A549 (cell line): Measurements from ENCODE around the gene AGTPBP1. TPM values are rescaled to one million over a fixed set of nuclear protein-coding genes. Genes with fewer than 3 reads are reported as not detected.

Experiments
- ATAC-seq, 2 experiments: fragments of 200-7000 bp in 1 of 2; fragments of >200 bp in 1 of 2; cut with Nextera tagmentation in 1 of 2; cut with Tn5 transposase in 1 of 2; 3 replicates each; pipeline versions ENCODE4 v1.8.0 to v1.9.1; 2018 to 2020; ENCODE audit warnings: mild to moderate bottlenecking in 1 of 2, moderate library complexity in 1 of 2
- CTCF ChIA-PET: fragments of 300-600 bp; sonication (Branson Sonifier 250); formaldehyde crosslinking; extraction: SDS; loops from one replicate; lab custom pipeline; 2021; ENCODE audit warnings: antibody characterized with exemption, inconsistent platforms; lab: Yijun Ruan, JAX
- POLR2A ChIA-PET: fragments of 350-600 bp; formaldehyde crosslinking; extraction: SDS; loops from one replicate; lab custom pipeline; 2021; ENCODE audit warnings: antibody characterized with exemption, inconsistent platforms; lab: Yijun Ruan, JAX
- DNase-seq, 2 experiments: peaks; one replicate each; pipeline versions ENCODE4 v3.0.0 to v3.0.0-alpha.2; 2011 to 2016; ENCODE audit warnings: low read depth in 1 of 2, low spot score in 1 of 2
- FAIRE-seq: peaks from 2 replicates; lab custom pipeline; 2011; peaks lifted over from hg19 to GRCh38; lab: Jason Lieb, UNC
- H3K27ac ChIP-seq, 2 experiments: fragments of >200 bp; sonication (Bioruptor Twin); formaldehyde crosslinking; 3 replicates each; pipeline ENCODE4 v1.5.1; 2016 to 2017
- H3K4me1 ChIP-seq: fragments of >200 bp; sonication (Bioruptor Twin); formaldehyde crosslinking; 3 replicates; pipeline ENCODE4 v1.6.1; 2016
- H3K4me2 ChIP-seq: fragments of >200 bp; sonication (Bioruptor Twin); formaldehyde crosslinking; 3 replicates; pipeline ENCODE4 v1.6.1; 2016
- H3K4me3 ChIP-seq: fragments of >200 bp; sonication (Bioruptor Twin); formaldehyde crosslinking; 3 replicates; pipeline ENCODE4 v1.5.1; 2016
- H3K9me3 ChIP-seq: fragments of >200 bp; sonication (Bioruptor Twin); formaldehyde crosslinking; 3 replicates; pipeline ENCODE4 v1.6.1; 2016
- CBX2 ChIP-seq: fragments of 200-600 bp; sonication (generic); IDR thresholded peaks from 2 replicates; pipeline ENCODE4 v1.6.1; 2016; ENCODE audit warnings: low read depth, mild to moderate bottlenecking, borderline replicate concordance
- EHMT2 ChIP-seq: fragments of 200-600 bp; sonication (generic); IDR thresholded peaks from 2 replicates; pipeline ENCODE4 v1.6.1; 2016; ENCODE audit warnings: antibody characterized with exemption, low read depth, mild to moderate bottlenecking, moderate library complexity
- ESRRA ChIP-seq: fragments of 150-350 bp; IDR thresholded peaks from 2 replicates; pipeline ENCODE4 v1.6.1; 2014; ENCODE audit warnings: mild to moderate bottlenecking, low read length, borderline replicate concordance
- FOSB ChIP-seq: fragments of 250-450 bp; sonication (Bioruptor Pico); IDR thresholded peaks from 2 replicates; pipeline ENCODE4 v1.5.0; 2020; ENCODE audit warnings: mild to moderate bottlenecking, moderate library complexity
- HEYL ChIP-seq: fragments of 250-450 bp; sonication (Bioruptor Pico); IDR thresholded peaks from 2 replicates; pipeline ENCODE4 v1.8.0; 2021; ENCODE audit warnings: mild to moderate bottlenecking, moderate library complexity
- HMGXB4 ChIP-seq: fragments of 250-450 bp; sonication (Bioruptor Pico); IDR thresholded peaks from 2 replicates; pipeline ENCODE4 v1.5.0; 2021; ENCODE audit warnings: mild to moderate bottlenecking, moderate library complexity, borderline replicate concordance
- JUN ChIP-seq, 2 experiments: fragments of >200 bp; sonication (Bioruptor Twin); formaldehyde crosslinking; IDR thresholded peaks; 2 replicates in 1 of 2; 3 replicates in 1 of 2; pipeline ENCODE4 v1.6.1; 2016 to 2017
- KDM5A ChIP-seq: fragments of 200-600 bp; sonication (generic); IDR thresholded peaks from 2 replicates; pipeline ENCODE4 v1.6.1; 2016; ENCODE audit warnings: antibody characterized with exemption, mild to moderate bottlenecking
- MAFK ChIP-seq: fragments of 450-650 bp; IDR thresholded peaks from 2 replicates; pipeline ENCODE4 v1.6.1; 2014; ENCODE audit not compliant: partially characterized antibody
- NPAS2 ChIP-seq: fragments of 250-450 bp; sonication (Bioruptor Pico); IDR thresholded peaks from 2 replicates; pipeline ENCODE4 v1.8.0; 2022; ENCODE audit warnings: mild to moderate bottlenecking, moderate library complexity, borderline replicate concordance
- POLR2A ChIP-seq: IDR thresholded peaks from 2 replicates; pipeline ENCODE4 v1.6.1; 2012; ENCODE audit warnings: mild to moderate bottlenecking, low read length
- RAD21 ChIP-seq, 2 experiments: fragments of >200 bp in 1 of 2; sonication (Bioruptor Twin) in 1 of 2; formaldehyde crosslinking in 1 of 2; IDR thresholded peaks in 1 of 2; conservative IDR thresholded peaks in 1 of 2; 2 replicates in 1 of 2; 3 replicates in 1 of 2; pipeline ENCODE4 v1.6.1; 2012 to 2018; ENCODE audit warnings: inconsistent platforms in 1 of 2
- REST ChIP-seq: fragments of 200-600 bp; sonication (generic); IDR thresholded peaks from 2 replicates; pipeline ENCODE4 v1.6.1; 2016; ENCODE audit warnings: antibody characterized with exemption, mild to moderate bottlenecking, moderate library complexity
- RFX5 ChIP-seq: fragments of 450-650 bp; IDR thresholded peaks from 2 replicates; pipeline ENCODE4 v1.7.1; 2014; ENCODE audit warnings: antibody characterized with exemption, mild to moderate bottlenecking, moderate library complexity
- SMC3 ChIP-seq: fragments of >200 bp; sonication (Bioruptor Twin); formaldehyde crosslinking; IDR thresholded peaks from 3 replicates; pipeline ENCODE4 v1.6.1; 2018; ENCODE audit warnings: inconsistent platforms
- SREBF2 ChIP-seq: fragments of 450-650 bp; IDR thresholded peaks from 2 replicates; pipeline ENCODE4 v1.6.1; 2014; ENCODE audit warnings: mild to moderate bottlenecking, moderate library complexity
- TP53 ChIP-seq: fragments of 250-450 bp; sonication (Bioruptor Pico); IDR thresholded peaks from 2 replicates; pipeline ENCODE4 v1.5.0; 2021; ENCODE audit warnings: mild to moderate bottlenecking, moderate library complexity
- ZC3H11A ChIP-seq: fragments of 450-650 bp; IDR thresholded peaks from 2 replicates; pipeline ENCODE4 v1.6.1; 2014; ENCODE audit warnings: antibody characterized with exemption, mild to moderate bottlenecking
- ZSCAN20 ChIP-seq: fragments of 250-450 bp; sonication (Bioruptor Pico); IDR thresholded peaks from 2 replicates; pipeline ENCODE4 v1.8.0; 2022; ENCODE audit warnings: mild to moderate bottlenecking, moderate library complexity
- WGBS: methylation state at CpG from one replicate; pipeline ENCODE4 v1.1.6; 2017; ENCODE audit errors: missing lambda C conversion rate; 5-methylcytosine and 5-hydroxymethylcytosine counted together
- polyA plus RNA-seq, 4 experiments: library from polyadenylated mRNA; depleted of rRNA in 3 of 4; stranded (reverse); fragments of >200 nt; fragmentation: RNase III in 1 of 4; extraction: RNeasy Plus Mini Kit Qiagen cat#74134 plus additional on column Dnase treatment in 1 of 4; gene quantifications; 2 replicates in 3 of 4; 3 replicates in 1 of 4; pipeline ENCODE4 v1.2.3, GENCODE V29; 2011 to 2017
- TF ChIP-seq, protein P1 (sequence below): IDR thresholded peaks from 2 replicates; pipeline ENCODE4 v1.6.1; 2012
- TF ChIP-seq, protein P2 (sequence below): fragments of >200 bp; sonication (Bioruptor Twin); formaldehyde crosslinking; IDR thresholded peaks from 2 replicates; pipeline ENCODE4 v1.6.1; 2016
- TF ChIP-seq, protein P3 (sequence below): fragments of >200 bp; sonication (Bioruptor Twin); formaldehyde crosslinking; IDR thresholded peaks from 3 replicates; pipeline ENCODE4 v1.6.1; 2016

The AGTPBP1 gene
- polyA plus RNA-seq, 2 of the 4 experiments (the other 2 are of a cell fraction): 8.9 to 18.8 TPM

GRCh38 chr9:85547599-85547998, 194.2 kb downstream of the AGTPBP1 start:
- TF ChIP-seq SREBF2: no peak
- no peak for TF ChIP-seq ZSCAN20 (CRISPR knock-in tag)
- TF ChIP-seq, protein P1, sequence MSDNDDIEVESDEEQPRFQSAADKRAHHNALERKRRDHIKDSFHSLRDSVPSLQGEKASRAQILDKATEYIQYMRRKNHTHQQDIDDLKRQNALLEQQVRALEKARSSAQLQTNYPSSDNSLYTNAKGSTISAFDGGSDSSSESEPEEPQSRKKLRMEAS: no peak
- TF ChIP-seq SMC3: no peak
- TF ChIP-seq, all 56 proteins: peak for 0
- no peak for ATAC-seq
- Histone ChIP-seq H3K4me2 (no peak overlapping the region), H3K4me3 (no peak overlapping the region), H3K9me3 (no peaks in the 10 kb centered on the region), H3K27ac (no peak overlapping the region), H3K4me1 (no peaks in the 10 kb centered on the region)
- 94% methylated on average over 2 of the region's 2 CpGs for WGBS
- no peak for FAIRE-seq
- DNase-seq: no peak
- ChIA-PET CTCF (no interaction called here), POLR2A (no interaction called here)

- TF ChIP-seq RAD21 (conservative IDR thresholded peaks at IDR 0.05 in 1 of 2, IDR thresholded peaks at IDR 0.05 in 1 of 2) (no peak), MAFK (peak; percentile 10), JUN (IDR thresholded peaks at IDR 0.05) (no peak), POLR2A (no peak), ZC3H11A (no peak), TP53 (no peak)
- TF ChIP-seq, protein P2, sequence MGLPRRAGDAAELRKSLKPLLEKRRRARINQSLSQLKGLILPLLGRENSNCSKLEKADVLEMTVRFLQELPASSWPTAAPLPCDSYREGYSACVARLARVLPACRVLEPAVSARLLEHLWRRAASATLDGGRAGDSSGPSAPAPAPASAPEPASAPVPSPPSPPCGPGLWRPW: no peak
- TF ChIP-seq, all 56 proteins: peak for 1
- ChIA-PET POLR2A (no interaction called here), CTCF (no interaction called here)
- Histone ChIP-seq H3K27ac (no peak overlapping the region), H3K9me3 (no peaks in the 10 kb centered on the region), H3K4me1 (no peaks in the 10 kb centered on the region), H3K4me3 (no peak overlapping the region), H3K4me2 (no peak overlapping the region)
- WGBS: 58% methylated on average over 1 of the region's 1 CpG
- ATAC-seq: no peak
- no peak for DNase-seq
- no peak for FAIRE-seq
Observed at GRCh38 chr9:85543196-85543595, 198.6 kb downstream of the AGTPBP1 start.

GRCh38 chr9:85541876-85542275, 199.9 kb downstream of the AGTPBP1 start:
- no peak for FAIRE-seq

More at GRCh38 chr9:85541876-85542275, 199.9 kb downstream of the AGTPBP1 start:
- no peaks in the 10 kb centered on the region for H3K9me3 ChIP-seq
- TF ChIP-seq FOSB (no peak), ZC3H11A (no peak), HEYL (CRISPR knock-in tag) (no peak), EHMT2 (no peak), REST (no peak), RFX5 (no peak), POLR2A (no peak), CBX2 (no peak), ESRRA (no peak), KDM5A (no peak), HMGXB4 (CRISPR knock-in tag) (no peak), NPAS2 (CRISPR knock-in tag) (no peak)
- TF ChIP-seq, protein P3, sequence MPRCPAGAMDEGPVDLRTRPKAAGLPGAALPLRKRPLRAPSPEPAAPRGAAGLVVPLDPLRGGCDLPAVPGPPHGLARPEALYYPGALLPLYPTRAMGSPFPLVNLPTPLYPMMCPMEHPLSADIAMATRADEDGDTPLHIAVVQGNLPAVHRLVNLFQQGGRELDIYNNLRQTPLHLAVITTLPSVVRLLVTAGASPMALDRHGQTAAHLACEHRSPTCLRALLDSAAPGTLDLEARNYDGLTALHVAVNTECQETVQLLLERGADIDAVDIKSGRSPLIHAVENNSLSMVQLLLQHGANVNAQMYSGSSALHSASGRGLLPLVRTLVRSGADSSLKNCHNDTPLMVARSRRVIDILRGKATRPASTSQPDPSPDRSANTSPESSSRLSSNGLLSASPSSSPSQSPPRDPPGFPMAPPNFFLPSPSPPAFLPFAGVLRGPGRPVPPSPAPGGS: no peak
- TF ChIP-seq, all 56 proteins: peak for 0
- WGBS: 81% methylated on average over 4 of the region's 4 CpGs
- ATAC-seq: no peak
- H3K4me1 ChIP-seq: no peaks in the 10 kb centered on the region
- ChIA-PET POLR2A (no interaction called here), CTCF (no interaction called here)
- no peak for DNase-seq
- H3K4me2 ChIP-seq: no peak overlapping the region
- H3K27ac ChIP-seq: no peak overlapping the region
- no peak overlapping the region for H3K4me3 ChIP-seq
